Embryonic facial prominence (tissue), 1 donor: Measurements from ENCODE around the gene AAMP.
"Not testable (repeated sequence)": the region's sequence is repeated elsewhere in the genome, so short reads cannot be mapped to it uniquely, and the experiment has no call there.

ENCODE experiments used
- DNase-seq: peaks from one replicate; pipeline ENCODE4 v3.0.0-alpha.2; 2016; ENCODE audit errors: extremely low spot score

The AAMP gene

GRCh38 chr2:218269900-218270720 is at the start of gene AAMP, which contains the start of gene PNKD:
TSS of gene AAMP (minus strand) at chr2:218270137. CDS start at chr2:218270086, 51 bp downstream.
TSS of gene PNKD (plus strand) at chr2:218270519. CDS start at chr2:218270536, 17 bp downstream.
- DNase-seq, result peak; percentile 100

DNA sequence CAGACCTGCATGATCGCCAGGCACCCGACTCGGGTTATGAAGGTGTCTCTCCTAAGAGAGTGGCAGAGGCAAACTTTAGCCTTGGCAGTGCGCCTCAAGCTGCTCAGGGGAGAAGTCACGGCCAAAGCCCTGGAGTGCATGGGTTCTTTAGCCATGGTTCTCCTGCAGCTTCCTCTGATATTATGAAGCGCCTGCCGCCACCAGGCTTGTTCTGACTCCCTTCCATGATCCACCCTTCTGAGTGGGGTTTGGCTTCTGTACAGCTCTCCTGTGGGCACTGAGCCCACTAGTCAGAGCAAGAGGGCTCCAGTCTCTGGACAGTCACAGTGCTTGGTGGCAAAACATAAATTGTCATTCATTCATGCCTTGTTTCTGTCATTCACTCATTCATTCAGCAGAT is 48.3 kb upstream of the AAMP start:
- no peak for DNase-seq

GRCh38 chr2:218317835-218318234 is 47.9 kb upstream of the AAMP start:
- DNase-seq, result no peak

DNA sequence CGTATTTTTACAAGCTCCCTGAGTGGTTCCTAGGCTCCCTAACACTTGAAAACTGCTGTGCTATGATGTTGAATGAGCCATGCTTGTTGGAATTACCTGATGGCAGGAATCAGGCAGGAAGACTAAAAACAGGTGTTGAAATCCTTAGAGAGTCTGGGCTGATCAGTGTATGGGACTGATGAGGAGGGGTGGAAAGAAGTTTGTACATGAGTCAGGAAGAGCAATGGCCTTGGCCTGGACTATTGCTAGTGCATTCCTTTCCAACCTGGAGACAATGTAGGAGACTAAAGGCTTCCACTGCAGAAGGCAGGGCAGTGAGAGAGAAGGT is 47.3 kb upstream of the AAMP start:
- DNase-seq, result no peak

DNA sequence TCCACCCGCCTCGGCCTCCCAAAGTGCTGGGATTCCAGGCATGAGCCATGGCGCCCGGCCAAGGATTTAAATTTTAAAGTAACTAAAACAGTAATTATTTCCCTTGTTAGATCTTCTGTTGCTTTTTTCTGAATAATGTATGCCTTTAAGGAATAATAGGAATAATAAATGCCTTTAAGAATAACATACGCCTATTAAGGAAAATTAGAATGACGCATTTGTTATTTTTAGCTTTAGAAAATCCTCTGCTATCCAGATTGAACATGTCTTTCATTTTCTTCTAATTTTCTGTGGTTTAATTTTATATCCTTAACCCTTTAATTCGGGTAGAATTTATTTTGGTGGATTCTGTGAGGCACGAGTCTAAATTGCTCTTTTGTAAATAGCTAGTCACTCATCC is 45.5 kb upstream of the AAMP start:
- no peak for DNase-seq

DNA sequence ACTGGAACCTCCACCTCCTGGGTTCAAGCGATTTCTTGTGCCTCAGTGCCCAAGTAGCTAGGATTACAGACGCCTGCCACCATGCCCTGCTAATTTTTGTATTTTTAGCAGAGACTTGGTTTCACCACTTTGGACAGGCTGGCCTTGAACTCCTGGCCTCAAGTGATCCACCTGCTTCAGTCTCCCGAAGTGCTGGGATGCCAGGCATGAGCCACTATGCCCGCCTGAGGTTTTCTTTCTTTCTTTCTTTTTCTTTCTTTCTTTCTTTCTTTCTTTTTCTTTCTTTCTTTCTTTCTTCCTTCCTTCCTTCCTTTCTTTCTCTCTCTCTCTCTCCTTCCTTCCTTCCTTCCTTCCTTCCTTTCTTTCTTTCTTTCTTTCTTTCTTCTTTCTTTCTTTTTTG is 44.8 kb upstream of the AAMP start:
- not testable (repeated sequence) for DNase-seq

DNA sequence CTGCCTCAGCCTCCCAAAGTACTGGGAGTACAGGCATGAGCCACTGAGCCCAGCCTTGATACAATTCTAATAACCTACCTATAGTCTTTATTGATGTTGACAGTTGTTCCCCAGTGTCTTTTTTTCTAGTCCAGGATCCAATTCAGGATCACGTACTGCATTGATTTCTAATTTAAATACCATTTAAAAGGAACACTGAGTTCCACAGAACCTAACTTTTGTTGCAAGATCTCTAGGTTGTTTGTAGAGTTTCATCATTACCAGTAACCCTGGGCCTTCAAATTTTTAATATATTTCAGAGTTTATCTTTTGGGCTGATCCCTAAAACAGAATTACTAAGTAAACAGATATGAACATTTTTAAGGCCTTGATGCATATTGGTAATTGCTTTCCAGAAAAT is 43.4 kb upstream of the AAMP start:
- DNase-seq, result no peak

GRCh38 chr2:218312267-218312756 is 42.4 kb upstream of the AAMP start:
- DNase-seq, result no peak

DNA sequence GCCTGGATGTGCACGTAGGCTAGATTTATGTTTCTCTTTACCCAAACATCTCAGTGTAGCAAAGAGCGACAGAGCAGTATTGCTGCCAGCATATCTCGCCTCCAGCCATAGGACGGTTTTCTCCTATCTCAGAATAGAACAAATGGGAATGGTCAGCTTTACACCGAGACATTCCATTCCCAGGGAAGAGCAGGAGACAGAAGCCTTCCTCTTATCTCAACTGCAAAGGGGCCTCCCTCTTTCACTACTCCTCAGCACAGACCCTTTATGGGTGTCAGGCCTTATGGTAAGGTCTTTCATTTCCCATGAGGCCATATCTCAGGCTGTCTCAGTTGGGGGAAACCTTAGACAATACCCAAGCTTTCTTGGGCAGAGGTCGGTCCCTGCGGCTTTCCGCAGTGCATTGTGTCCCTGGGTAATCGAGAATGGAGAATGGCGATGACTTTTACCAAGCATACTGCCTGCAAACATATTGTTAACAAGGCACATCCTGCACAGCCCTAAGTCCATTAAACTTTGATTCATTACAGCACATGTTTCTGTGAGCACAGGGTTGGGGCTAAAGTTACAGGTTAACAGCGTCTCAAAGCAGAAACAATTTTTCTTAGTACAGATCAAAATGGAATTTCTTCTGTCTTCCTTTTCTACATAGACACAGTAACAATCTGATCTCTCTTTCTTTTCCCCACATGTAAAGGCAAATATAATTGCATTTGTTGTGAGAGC is 41.8 kb upstream of the AAMP start:
- not testable (repeated sequence) for DNase-seq

DNA sequence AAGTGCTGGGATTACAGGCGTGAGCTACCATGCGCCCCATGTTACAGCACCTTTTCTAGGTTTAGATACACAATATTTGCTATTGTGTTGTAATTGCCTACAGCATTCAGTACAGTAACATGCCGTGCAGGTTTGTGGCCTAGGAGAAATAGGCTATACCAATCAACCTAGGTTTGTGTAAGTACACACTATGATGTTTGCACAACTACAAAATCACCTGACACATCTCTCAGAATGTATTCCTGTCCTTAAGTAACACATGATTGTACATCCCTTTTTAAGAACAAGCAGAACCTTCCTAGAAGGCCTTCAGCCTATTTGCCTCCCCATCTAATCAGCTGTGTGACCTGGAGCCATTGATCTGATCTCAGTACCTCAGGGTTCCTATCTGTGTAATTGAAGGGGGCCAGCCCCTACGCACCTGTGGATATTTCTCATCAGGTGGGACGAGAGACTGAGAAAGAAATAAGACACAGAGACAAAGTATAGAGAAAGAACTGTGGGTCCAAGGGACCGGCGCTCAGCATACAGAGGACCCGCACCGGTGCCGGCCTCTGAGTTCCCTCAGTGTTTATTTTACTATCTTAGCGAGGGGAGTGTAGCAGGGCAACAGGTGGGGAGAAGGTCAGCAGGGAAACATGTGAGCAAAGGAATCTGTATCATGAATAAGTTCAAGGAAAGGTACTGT is 41.1 kb upstream of the AAMP start:
- DNase-seq, result no peak

- DNase-seq, result no peak
Measured at GRCh38 chr2:218307415-218308090, 37.6 kb upstream of the AAMP start.

DNA sequence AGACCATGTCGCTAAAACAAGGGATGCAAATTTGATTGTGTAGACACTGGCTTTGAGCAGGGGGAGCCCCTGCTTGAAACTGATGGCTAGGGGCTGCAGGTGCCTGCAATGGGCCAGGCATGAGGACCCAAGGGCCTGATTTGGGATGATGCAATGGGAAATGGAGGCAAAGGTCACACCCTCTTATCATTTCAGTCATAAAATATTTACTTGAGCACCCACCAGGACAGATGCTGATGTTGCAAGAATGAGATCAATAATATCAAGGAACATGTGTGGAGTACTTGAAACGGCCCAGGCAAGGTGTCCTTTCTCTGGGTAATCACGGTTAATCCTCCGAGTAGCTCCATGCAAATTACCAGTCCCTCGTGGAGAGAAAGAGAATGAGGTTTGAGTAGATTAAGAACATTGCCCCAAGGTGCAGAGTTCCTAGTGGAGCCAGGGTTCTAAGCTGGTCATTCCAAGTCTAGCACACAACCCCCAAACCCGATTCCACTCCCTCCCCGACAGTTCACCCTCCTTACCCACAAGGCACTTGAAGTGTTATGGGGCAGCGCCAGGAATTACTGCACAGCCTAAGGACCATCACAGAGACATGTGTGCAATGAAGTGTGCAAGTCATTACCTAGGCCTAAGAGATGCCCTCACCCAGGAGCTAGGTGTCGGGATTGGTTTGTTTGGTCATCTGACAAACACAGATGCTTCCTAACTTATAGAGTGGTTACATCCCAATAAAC is 36.4 kb upstream of the AAMP start:
- no peak for DNase-seq

GRCh38 chr2:218305383-218305782 is 35.4 kb upstream of the AAMP start:
- no peak for DNase-seq

- peak; percentile 75 for DNase-seq
Measured at GRCh38 chr2:218301176-218301819, 31.4 kb upstream of the AAMP start.

DNA sequence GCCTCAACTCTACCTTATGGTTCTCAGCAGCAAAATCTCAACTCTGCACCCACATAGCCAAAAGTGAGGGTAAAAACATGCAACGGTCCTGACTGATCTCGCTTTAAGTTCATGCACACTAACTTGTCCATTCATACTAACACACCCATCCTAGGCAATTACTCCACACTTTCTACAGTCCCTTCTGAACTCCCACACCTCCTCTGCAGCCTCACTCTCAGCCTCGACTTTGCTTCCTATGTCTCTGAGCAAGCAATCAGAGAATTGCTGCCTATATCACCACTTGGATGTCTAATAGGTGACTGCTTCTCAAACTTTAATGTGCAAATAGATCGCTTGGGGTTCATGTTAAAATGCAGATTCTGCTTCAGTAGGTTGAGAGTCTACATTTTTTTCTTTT is 30.2 kb upstream of the AAMP start:
- no peak for DNase-seq

- DNase-seq, result no peak
Measured at GRCh38 chr2:218298314-218298875, 28.5 kb upstream of the AAMP start.

DNA sequence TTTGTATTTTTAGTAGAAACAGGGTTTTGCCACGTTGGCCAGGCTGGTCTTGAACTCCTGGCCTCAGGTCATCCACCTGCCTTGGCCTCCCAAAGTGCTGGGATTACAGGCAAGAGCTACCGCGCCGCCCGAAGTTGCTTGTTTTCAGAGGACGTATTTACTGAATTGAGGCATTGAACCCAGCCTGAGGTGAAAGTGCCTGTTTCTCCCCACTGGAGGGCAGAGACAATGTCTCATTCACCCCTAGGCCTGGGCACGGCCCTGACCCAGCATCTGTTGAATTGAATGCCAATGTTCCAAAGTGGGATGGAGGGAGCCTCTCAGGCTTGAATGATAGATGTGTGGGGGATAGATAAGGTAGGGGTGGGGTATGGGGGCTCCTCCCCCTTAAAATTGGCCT is 26.9 kb upstream of the AAMP start:
- no peak for DNase-seq

- DNase-seq, result no peak
Measured at GRCh38 chr2:218296200-218296599, 26.3 kb upstream of the AAMP start.

- DNase-seq, result no peak
Measured at GRCh38 chr2:218295029-218295428, 25.1 kb upstream of the AAMP start.

DNA sequence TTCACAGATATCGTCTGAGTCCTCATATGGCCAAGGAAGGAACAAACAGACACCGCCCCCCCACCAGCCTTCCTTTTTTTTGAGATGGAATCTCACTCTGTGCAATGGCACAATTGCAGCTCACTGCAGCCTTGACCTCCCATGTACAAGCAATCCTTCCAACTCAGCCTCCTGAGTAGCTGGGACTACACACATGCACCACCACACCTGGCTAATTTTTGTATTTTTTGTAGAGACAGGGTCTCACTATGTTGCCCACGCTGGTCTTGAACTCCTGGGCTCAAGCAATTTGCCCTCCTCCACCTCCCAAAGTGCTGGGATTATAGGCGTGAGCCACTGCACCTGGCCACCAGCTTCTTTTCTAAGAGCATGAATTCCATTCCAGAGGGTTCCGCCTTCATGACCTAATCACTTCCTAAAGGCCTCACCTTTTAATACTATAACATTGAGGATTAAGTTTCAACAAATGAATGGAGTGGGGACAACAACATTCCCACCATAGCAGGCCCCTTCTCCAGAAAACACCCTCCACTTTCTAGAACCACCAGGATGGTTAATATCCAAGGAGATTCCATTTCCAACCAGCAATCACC is 24.6 kb upstream of the AAMP start:
- DNase-seq, result no peak
